SK-N-SH treated with all-trans-retinoic acid at 6 μM for 48 hours (cell line): ENCODE data around the gene MAP3K20.

ENCODE experiments used
- ATAC-seq: fragments of 200-7000 bp; cut with Tn5 transposase; 3 replicates; pipeline ENCODE4 v1.9.1; 2020; ENCODE audit warnings: mild to moderate bottlenecking, moderate library complexity
- ARNTL ChIP-seq: fragments of 450-650 bp; formaldehyde crosslinking; IDR thresholded peaks from 2 replicates; pipeline ENCODE4 v1.5.0; 2020; ENCODE audit warnings: low read depth, mild to moderate bottlenecking, moderate library complexity, borderline replicate concordance
- BACH2 ChIP-seq: fragments of 250-450 bp; sonication (Bioruptor Pico); IDR thresholded peaks from 2 replicates; pipeline ENCODE4 v1.9.0; 2021; ENCODE audit warnings: mild to moderate bottlenecking, borderline replicate concordance
- CSDC2 ChIP-seq: fragments of 250-450 bp; sonication (Bioruptor Pico); IDR thresholded peaks from 2 replicates; pipeline ENCODE4 v1.5.0; 2020; ENCODE audit warnings: mild to moderate bottlenecking, moderate library complexity
- CSRNP3 ChIP-seq: fragments of 250-450 bp; sonication (Bioruptor Pico); IDR thresholded peaks from 2 replicates; pipeline ENCODE4 v1.5.1; 2021; ENCODE audit warnings: mild to moderate bottlenecking, moderate library complexity
- ESRRG ChIP-seq: fragments of 250-450 bp; sonication (Bioruptor Pico); IDR thresholded peaks from 2 replicates; pipeline ENCODE4 v1.6.1; 2021; ENCODE audit warnings: mild to moderate bottlenecking
- GLIS3 ChIP-seq: fragments of 250-450 bp; sonication (Bioruptor Pico); IDR thresholded peaks from 2 replicates; pipeline ENCODE4 v1.5.0; 2020; ENCODE audit warnings: mild to moderate bottlenecking, moderate library complexity
- ISL1 ChIP-seq: fragments of 250-450 bp; sonication (Bioruptor Pico); IDR thresholded peaks from 2 replicates; pipeline ENCODE4 v2.1.2; 2022; ENCODE audit warnings: mild to moderate bottlenecking, moderate library complexity
- OSR1 ChIP-seq: fragments of 250-450 bp; sonication (Bioruptor Pico); IDR thresholded peaks from 2 replicates; pipeline ENCODE4 v1.8.0; 2022; ENCODE audit warnings: moderate library complexity, mild to moderate bottlenecking, inconsistent platforms
- PATZ1 ChIP-seq: fragments of 250-450 bp; sonication (Bioruptor Pico); IDR thresholded peaks from 2 replicates; pipeline ENCODE4 v1.8.0; 2020; ENCODE audit warnings: mild to moderate bottlenecking, moderate library complexity, borderline replicate concordance
- PPARA ChIP-seq: fragments of 250-450 bp; sonication (Bioruptor Pico); IDR thresholded peaks from 2 replicates; pipeline ENCODE4 v1.5.0; 2020; ENCODE audit warnings: mild to moderate bottlenecking, borderline replicate concordance
- RARB ChIP-seq: fragments of 250-450 bp; sonication (Bioruptor Pico); IDR thresholded peaks from 2 replicates; pipeline ENCODE4 v1.8.0; 2021; ENCODE audit warnings: mild to moderate bottlenecking, moderate library complexity
- SNAI2 ChIP-seq: fragments of 250-450 bp; sonication (Bioruptor Pico); IDR thresholded peaks from 2 replicates; pipeline ENCODE4 v1.5.0; 2020; ENCODE audit warnings: mild to moderate bottlenecking, moderate library complexity
- TCF4 ChIP-seq: fragments of 250-450 bp; sonication (Bioruptor Pico); IDR thresholded peaks from 2 replicates; pipeline ENCODE4 v1.8.0; 2021; ENCODE audit warnings: mild to moderate bottlenecking, moderate library complexity, borderline replicate concordance
- TOX ChIP-seq: fragments of 250-450 bp; sonication (Bioruptor Pico); IDR thresholded peaks from 2 replicates; pipeline ENCODE4 v1.8.0; 2021; ENCODE audit warnings: mild to moderate bottlenecking, moderate library complexity, borderline replicate concordance
- TSHZ2 ChIP-seq: fragments of 250-450 bp; sonication (Bioruptor Pico); IDR thresholded peaks from 2 replicates; pipeline ENCODE4 v1.5.0; 2020; ENCODE audit warnings: mild to moderate bottlenecking, moderate library complexity
- ZC3H10 ChIP-seq: fragments of 250-450 bp; sonication (Bioruptor Pico); IDR thresholded peaks from 2 replicates; pipeline ENCODE4 v1.5.1; 2021; ENCODE audit warnings: mild to moderate bottlenecking, moderate library complexity
- ZFP3 ChIP-seq: fragments of 250-450 bp; sonication (Bioruptor Pico); IDR thresholded peaks from 2 replicates; pipeline ENCODE4 v1.5.0; 2020; ENCODE audit warnings: mild to moderate bottlenecking, moderate library complexity
- ZFP30 ChIP-seq: fragments of 450-650 bp; formaldehyde crosslinking; IDR thresholded peaks from 2 replicates; pipeline ENCODE4 v1.5.0; 2022; ENCODE audit warnings: mild to moderate bottlenecking, moderate library complexity
- ZNF565 ChIP-seq: fragments of 450-650 bp; formaldehyde crosslinking; conservative IDR thresholded peaks from 2 replicates; pipeline ENCODE4 v1.5.0; 2020; ENCODE audit warnings: low read depth, mild to moderate bottlenecking, moderate library complexity
- ZNF70 ChIP-seq: fragments of 450-650 bp; formaldehyde crosslinking; IDR thresholded peaks from 2 replicates; pipeline ENCODE4 v1.5.0; 2020; ENCODE audit warnings: mild to moderate bottlenecking, moderate library complexity
- ZNF8 ChIP-seq: fragments of 450-650 bp; formaldehyde crosslinking; IDR thresholded peaks from 2 replicates; pipeline ENCODE4 v1.5.0; 2020; ENCODE audit warnings: mild to moderate bottlenecking, moderate library complexity
- TF ChIP-seq, protein P1 (sequence below): fragments of 250-450 bp; sonication (Bioruptor Pico); IDR thresholded peaks from 2 replicates; pipeline ENCODE4 v1.8.0; 2021; ENCODE audit warnings: low read depth, mild to moderate bottlenecking, moderate library complexity, borderline replicate concordance
- TF ChIP-seq, protein P2 (sequence below): fragments of 250-450 bp; sonication (Bioruptor Pico); IDR thresholded peaks from 2 replicates; pipeline ENCODE4 v1.5.1; 2020; ENCODE audit warnings: low read depth, mild to moderate bottlenecking, moderate library complexity

Gene MAP3K20

GRCh38 chr2:173198327-173198726 lies 122.7 kb downstream of the MAP3K20 start:
- no peak for ATAC-seq
- no peak for TF ChIP-seq ZC3H10
- no peak for TF ChIP-seq GLIS3
- TF ChIP-seq ISL1 (CRISPR knock-in tag): no peak
- TF ChIP-seq ZNF70 (CRISPR knock-in tag): no peak
- TF ChIP-seq SNAI2 (CRISPR knock-in tag): no peak
- no peak for TF ChIP-seq TOX (CRISPR knock-in tag)
- TF ChIP-seq, protein P1, sequence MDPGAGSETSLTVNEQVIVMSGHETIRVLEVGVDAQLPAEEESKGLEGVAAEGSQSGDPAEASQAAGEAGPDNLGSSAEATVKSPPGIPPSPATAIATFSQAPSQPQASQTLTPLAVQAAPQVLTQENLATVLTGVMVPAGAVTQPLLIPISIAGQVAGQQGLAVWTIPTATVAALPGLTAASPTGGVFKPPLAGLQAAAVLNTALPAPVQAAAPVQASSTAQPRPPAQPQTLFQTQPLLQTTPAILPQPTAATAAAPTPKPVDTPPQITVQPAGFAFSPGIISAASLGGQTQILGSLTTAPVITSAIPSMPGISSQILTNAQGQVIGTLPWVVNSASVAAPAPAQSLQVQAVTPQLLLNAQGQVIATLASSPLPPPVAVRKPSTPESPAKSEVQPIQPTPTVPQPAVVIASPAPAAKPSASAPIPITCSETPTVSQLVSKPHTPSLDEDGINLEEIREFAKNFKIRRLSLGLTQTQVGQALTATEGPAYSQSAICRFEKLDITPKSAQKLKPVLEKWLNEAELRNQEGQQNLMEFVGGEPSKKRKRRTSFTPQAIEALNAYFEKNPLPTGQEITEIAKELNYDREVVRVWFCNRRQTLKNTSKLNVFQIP (CRISPR knock-in tag): no peak
- no peak for TF ChIP-seq CSRNP3
- no peak for TF ChIP-seq ZNF8
- TF ChIP-seq ARNTL (CRISPR knock-in tag): no peak
- no peak for TF ChIP-seq ZNF565 (CRISPR knock-in tag)
- no peak for TF ChIP-seq CSDC2

DNA sequence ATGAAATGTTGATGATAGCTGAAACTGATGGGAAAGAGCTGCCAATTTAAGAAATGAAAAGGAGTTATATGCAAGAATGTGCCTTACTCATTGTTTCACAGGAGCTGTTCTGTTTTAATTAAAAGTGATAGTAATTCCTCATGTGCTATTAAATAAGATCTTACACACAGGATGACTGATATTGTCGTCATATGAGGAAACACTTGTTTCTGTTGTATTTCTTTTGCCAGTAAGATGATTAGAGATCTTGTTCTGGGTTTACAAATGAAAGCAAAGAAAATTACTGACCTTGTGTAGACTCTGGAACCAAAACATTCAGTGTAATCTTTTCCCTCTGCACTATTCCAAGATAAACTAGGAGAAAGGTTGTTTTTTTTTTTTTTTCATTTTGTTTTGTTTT lies 123.6 kb downstream of the MAP3K20 start:
- TF ChIP-seq TCF4 (no peak), ZC3H10 (no peak), ZFP30 (CRISPR knock-in tag) (no peak), OSR1 (CRISPR knock-in tag) (no peak), TOX (CRISPR knock-in tag) (no peak), ZFP3 (CRISPR knock-in tag) (no peak), PPARA (CRISPR knock-in tag) (no peak), CSRNP3 (no peak), ZNF8 (no peak), TSHZ2 (CRISPR knock-in tag) (no peak), BACH2 (CRISPR knock-in tag) (no peak), SNAI2 (CRISPR knock-in tag) (no peak), RARB (CRISPR knock-in tag) (no peak), ISL1 (CRISPR knock-in tag) (no peak)
- TF ChIP-seq, protein P2, sequence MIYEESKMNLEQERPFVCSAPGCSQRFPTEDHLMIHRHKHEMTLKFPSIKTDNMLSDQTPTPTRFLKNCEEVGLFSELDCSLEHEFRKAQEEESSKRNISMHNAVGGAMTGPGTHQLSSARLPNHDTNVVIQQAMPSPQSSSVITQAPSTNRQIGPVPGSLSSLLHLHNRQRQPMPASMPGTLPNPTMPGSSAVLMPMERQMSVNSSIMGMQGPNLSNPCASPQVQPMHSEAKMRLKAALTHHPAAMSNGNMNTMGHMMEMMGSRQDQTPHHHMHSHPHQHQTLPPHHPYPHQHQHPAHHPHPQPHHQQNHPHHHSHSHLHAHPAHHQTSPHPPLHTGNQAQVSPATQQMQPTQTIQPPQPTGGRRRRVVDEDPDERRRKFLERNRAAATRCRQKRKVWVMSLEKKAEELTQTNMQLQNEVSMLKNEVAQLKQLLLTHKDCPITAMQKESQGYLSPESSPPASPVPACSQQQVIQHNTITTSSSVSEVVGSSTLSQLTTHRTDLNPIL: no peak
- ATAC-seq: no peak

- TF ChIP-seq BACH2 (CRISPR knock-in tag) (no peak), ESRRG (CRISPR knock-in tag) (no peak), ZC3H10 (no peak), ZNF565 (CRISPR knock-in tag) (no peak), GLIS3 (no peak), CSRNP3 (no peak), ZFP30 (CRISPR knock-in tag) (no peak), SNAI2 (CRISPR knock-in tag) (no peak), ZNF8 (no peak), ZFP3 (CRISPR knock-in tag) (no peak), RARB (CRISPR knock-in tag) (no peak), PATZ1 (CRISPR knock-in tag) (no peak), CSDC2 (no peak)
- no peak for ATAC-seq
Observed at GRCh38 chr2:173202570-173202969, 126.9 kb downstream of the MAP3K20 start.
